Measurements from ENCODE around the gene CCL4.

DNA sequence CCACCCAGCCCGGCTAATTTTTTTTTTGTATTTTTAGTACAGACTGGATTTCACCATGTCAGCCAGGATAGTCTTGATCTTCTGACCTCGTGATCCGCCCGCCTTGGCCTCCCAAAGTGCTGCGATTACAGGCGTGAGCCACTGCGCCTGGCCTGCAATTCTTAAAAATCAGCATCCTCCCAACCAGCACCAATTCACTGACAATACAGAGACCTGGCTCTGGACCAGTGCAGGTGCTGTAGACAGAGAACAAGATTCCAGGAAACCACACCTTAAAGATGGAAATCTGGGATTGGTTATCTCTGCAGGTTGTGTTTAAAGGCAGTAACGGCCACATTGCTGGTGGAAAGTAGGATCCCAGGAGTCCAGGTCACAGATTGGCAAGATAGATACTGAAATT, 39.2 kb downstream of the CCL4 start:
- no peak for TF ChIP-seq CTCF (IDR thresholded peaks at IDR 0.05; ENCODE audit: low read length)
- TF ChIP-seq EZH2phosphoT487 (IDR thresholded peaks at IDR 0.05; ENCODE audit: low read length): no peak
